Fibroblast of the aortic adventitia (primary cell): ENCODE results near the gene MRTFA. TPM values are rescaled to one million over a fixed set of nuclear protein-coding genes. Genes with fewer than 3 reads are reported as not detected.

Experiments
- DNase-seq: peaks from one replicate; pipeline ENCODE4 v3.0.0-alpha.2; 2010; ENCODE audit warnings: low read depth
- H3K4me3 ChIP-seq: 2 replicates; pipeline ENCODE4 v1.5.1; 2011; ENCODE audit warnings: low read depth, mild to moderate bottlenecking, control low read depth, low read length, moderate library complexity
- CTCF ChIP-seq: IDR thresholded peaks from 2 replicates; pipeline ENCODE4 v1.5.1; 2011; ENCODE audit warnings: mild to moderate bottlenecking, low read length, control low read depth, inconsistent platforms; ENCODE audit not compliant: insufficient read depth
- total RNA-seq: library from RNA; depleted of rRNA; stranded (reverse); fragments of >200 nt; gene quantifications from 2 replicates; pipeline ENCODE4 v1.2.3, GENCODE V29; 2012; ENCODE audit warnings: low replicate concordance

MRTFA gene
- total RNA-seq, 1 donor, result 25.8 TPM

GRCh38 chr22:40411506-40411861 is 225.0 kb downstream of the MRTFA start:
- no peak for DNase-seq
- TF ChIP-seq CTCF, result no peak
- H3K4me3 ChIP-seq, result no peak overlapping the region

GRCh38 chr22:40410731-40411505 is 225.6 kb downstream of the MRTFA start:
- no peak for TF ChIP-seq CTCF
- no peak for DNase-seq

GRCh38 chr22:40410272-40410671 is 226.2 kb downstream of the MRTFA start:
- no peak overlapping the region for H3K4me3 ChIP-seq
- no peak for TF ChIP-seq CTCF
- no peak for DNase-seq

More at GRCh38 chr22:40410731-40411505, 225.6 kb downstream of the MRTFA start:
- no peak overlapping the region for H3K4me3 ChIP-seq

GRCh38 chr22:40409613-40410113 is 226.9 kb downstream of the MRTFA start:
- no peak for DNase-seq
- TF ChIP-seq CTCF, result no peak
- no peak overlapping the region for H3K4me3 ChIP-seq

GRCh38 chr22:40408718-40409612 is 227.6 kb downstream of the MRTFA start:
- H3K4me3 ChIP-seq, result no peak overlapping the region
- no peak for TF ChIP-seq CTCF
- no peak for DNase-seq

- DNase-seq, result no peak
- TF ChIP-seq CTCF, result no peak
Measured at GRCh38 chr22:40407831-40408717, 228.4 kb downstream of the MRTFA start.

More at GRCh38 chr22:40407831-40408717, 228.4 kb downstream of the MRTFA start:
- no peak overlapping the region for H3K4me3 ChIP-seq
